Body of pancreas (tissue), 4 donors: ENCODE results near the gene PGC. TPM values are rescaled to one million over a fixed set of nuclear protein-coding genes. Genes with fewer than 3 reads are reported as not detected.

ENCODE experiments used
- ATAC-seq: fragments of 150-250 bp; one replicate; pipeline ENCODE4 v1.9.1; 2016
- DNase-seq, 4 donors: peaks; one replicate each; pipeline ENCODE4 v3.0.0-alpha.2; 2019
- H3K27ac ChIP-seq, 4 donors: fragments of 200-600 bp; sonication (generic); 1 replicate in 3 of 4; 2 replicates in 1 of 4; pipeline versions ENCODE4 v1.5.1 to v1.6.1; 2016 to 2019; ENCODE audit warnings: mild to moderate bottlenecking in 1 of 4, mixed read lengths in 1 of 4, moderate library complexity in 1 of 4
- H3K27me3 ChIP-seq, 2 donors: fragments of 200-600 bp; sonication (generic); one replicate each; pipeline ENCODE4 v1.6.0; 2016; ENCODE audit warnings: mild to moderate bottlenecking in 1 of 2
- H3K36me3 ChIP-seq, 2 donors: fragments of 200-600 bp; sonication (generic); replicated peaks in 1 of 2; 2 replicates each; pipeline ENCODE4 v1.5.1; 2016; ENCODE audit warnings: low read depth in 2 of 2; ENCODE audit not compliant: insufficient read depth in 1 of 2
- H3K4me1 ChIP-seq: fragments of 200-600 bp; sonication (generic); one replicate; pipeline ENCODE4 v1.6.0; 2016
- H3K4me3 ChIP-seq, 2 donors: fragments of 200-600 bp; sonication (generic); 1 replicate in 1 of 2; 2 replicates in 1 of 2; pipeline ENCODE4 v1.5.1; 2016 to 2019
- H3K9me3 ChIP-seq, 3 donors: fragments of 200-600 bp; sonication (generic); 1 replicate in 2 of 3; 2 replicates in 1 of 3; pipeline ENCODE4 v1.5.1; 2016
- POLR2A ChIP-seq, 3 donors: fragments of 450-650 bp; IDR thresholded peaks; one replicate each; pipeline ENCODE4 v1.6.1; 2016; ENCODE audit warnings: antibody characterized with exemption in 3 of 3, mild to moderate bottlenecking in 2 of 3
- WGBS, 2 donors: methylation state at CpG; one replicate each; pipeline ENCODE4 v1.1.5; 2017; 5-methylcytosine and 5-hydroxymethylcytosine counted together
- intact Hi-C: fragments of 100-400 bp; cut with DNase I; formaldehyde crosslinking; loops from one replicate; pipeline ENCODE4 v1.15.1; 2023
- total RNA-seq, 2 donors: library from RNA; depleted of rRNA; stranded (reverse); fragments of >200 nt; gene quantifications; one replicate each; pipeline ENCODE4 v1.1.0, GENCODE V29; 2016
- TF ChIP-seq, protein P1 (sequence below), 7 experiments: fragments of 450-650 bp in 4 of 7; fragments of 200-600 bp in 3 of 7; sonication (generic) in 3 of 7; IDR thresholded peaks; one replicate each; pipeline ENCODE4 v1.5.1; 2016 to 2019; ENCODE audit warnings: antibody characterized with exemption in 7 of 7

Gene PGC
- total RNA-seq, 2 donors from 2014 or later = 48.8 to 91.1 TPM

DNA sequence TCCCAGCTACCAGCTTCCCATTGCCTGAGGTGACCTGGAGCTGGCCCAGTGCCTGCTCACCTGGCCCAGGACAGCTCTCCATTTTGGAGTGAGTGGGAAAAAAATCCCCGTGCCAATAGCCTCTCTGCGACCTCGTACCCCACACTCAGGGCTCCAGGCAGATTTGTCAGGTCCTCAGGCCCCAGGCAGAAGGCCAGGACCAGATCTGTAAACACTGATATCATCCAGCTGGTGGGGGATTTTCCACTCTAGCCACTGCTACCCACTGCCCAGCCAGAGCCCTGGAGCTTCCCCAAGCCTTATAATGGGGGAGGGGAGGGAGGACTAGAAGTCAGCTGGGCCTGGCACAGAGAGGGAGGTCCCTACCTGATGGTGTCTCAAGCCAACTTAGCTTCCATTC, 1.3 kb upstream of the PGC start:
- no peak for TF ChIP-seq POLR2A (IDR thresholded peaks at IDR 0.05)
- TF ChIP-seq, protein P1, sequence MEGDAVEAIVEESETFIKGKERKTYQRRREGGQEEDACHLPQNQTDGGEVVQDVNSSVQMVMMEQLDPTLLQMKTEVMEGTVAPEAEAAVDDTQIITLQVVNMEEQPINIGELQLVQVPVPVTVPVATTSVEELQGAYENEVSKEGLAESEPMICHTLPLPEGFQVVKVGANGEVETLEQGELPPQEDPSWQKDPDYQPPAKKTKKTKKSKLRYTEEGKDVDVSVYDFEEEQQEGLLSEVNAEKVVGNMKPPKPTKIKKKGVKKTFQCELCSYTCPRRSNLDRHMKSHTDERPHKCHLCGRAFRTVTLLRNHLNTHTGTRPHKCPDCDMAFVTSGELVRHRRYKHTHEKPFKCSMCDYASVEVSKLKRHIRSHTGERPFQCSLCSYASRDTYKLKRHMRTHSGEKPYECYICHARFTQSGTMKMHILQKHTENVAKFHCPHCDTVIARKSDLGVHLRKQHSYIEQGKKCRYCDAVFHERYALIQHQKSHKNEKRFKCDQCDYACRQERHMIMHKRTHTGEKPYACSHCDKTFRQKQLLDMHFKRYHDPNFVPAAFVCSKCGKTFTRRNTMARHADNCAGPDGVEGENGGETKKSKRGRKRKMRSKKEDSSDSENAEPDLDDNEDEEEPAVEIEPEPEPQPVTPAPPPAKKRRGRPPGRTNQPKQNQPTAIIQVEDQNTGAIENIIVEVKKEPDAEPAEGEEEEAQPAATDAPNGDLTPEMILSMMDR (IDR thresholded peaks at IDR 0.05) = no peak
- Histone ChIP-seq H3K27ac (no peak overlapping the region), H3K9me3 (no peaks in the 10 kb centered on the region), H3K27me3 (no peaks in the 10 kb centered on the region), H3K4me3 (no peak overlapping the region), H3K4me1 (peaks cover 11% of the 10 kb centered on the region), H3K36me3 (no peaks in the 10 kb centered on the region)
- DNase-seq = peak in 1 of 4 donors; percentile 46
- intact Hi-C loops = no loop called here
- WGBS, 2 donors = 18 to 20% methylated on average over 3 of the region's 3 CpGs
- peak; percentile 47 for ATAC-seq

DNA sequence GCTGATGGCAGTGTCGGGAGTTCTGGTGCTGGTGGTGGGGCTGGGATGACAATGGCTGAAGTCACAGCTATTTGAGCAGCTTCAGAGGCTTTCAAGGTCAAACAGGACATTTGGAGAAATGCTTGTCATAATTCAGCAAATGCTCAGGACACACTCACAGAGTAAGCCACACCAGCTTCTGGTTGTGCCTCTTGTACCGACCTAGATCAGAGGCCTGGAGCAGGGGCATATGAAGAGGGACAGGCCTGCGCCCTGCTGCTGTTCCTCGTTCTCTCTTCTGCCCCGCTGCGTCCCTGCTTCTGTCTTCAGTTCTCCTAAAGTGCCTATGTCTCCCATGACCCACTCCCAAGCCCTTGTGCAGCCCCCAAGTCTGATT, 893 bp upstream of the PGC start:
- Histone ChIP-seq H3K27ac (no peak overlapping the region), H3K9me3 (no peaks in the 10 kb centered on the region), H3K4me3 (no peak overlapping the region), H3K4me1 (peaks cover 11% of the 10 kb centered on the region), H3K36me3 (no peaks in the 10 kb centered on the region), H3K27me3 (no peaks in the 10 kb centered on the region)
- ATAC-seq (no peak), DNase-seq (no peak)
- 77 to 86% methylated on average over 6 of the region's 6 CpGs for WGBS, 2 donors
- TF ChIP-seq, protein P1 (IDR thresholded peaks at IDR 0.05) = no peak
- no peak for TF ChIP-seq POLR2A (IDR thresholded peaks at IDR 0.05)
- intact Hi-C loops = no loop called here

DNA sequence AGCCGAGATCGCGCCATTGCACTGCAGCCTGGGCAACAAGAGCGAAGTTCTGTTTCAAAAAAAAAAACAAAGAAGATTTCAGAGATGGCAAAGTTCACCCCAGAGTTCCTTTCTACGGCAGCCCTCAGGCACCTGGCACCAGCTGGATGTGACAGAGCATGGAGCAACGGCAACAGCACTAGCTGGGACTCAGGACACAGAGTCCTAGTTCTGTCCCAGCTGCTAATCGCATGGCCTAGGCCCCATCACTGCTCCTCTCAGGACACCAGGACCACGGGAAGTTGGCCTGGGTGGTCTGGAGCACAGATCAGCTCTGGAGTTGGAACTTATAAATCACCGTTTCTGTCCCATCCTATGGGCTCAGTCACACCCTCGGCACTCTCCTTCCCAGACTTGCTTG, 1.1 kb downstream of the PGC start:
- Histone ChIP-seq H3K27me3 (no peaks in the 10 kb centered on the region), H3K4me3 (no peak overlapping the region), H3K27ac (no peak overlapping the region), H3K36me3 (no peaks in the 10 kb centered on the region), H3K9me3 (no peaks in the 10 kb centered on the region), H3K4me1 (peaks cover 11% of the 10 kb centered on the region)
- no peak for ATAC-seq
- TF ChIP-seq POLR2A (IDR thresholded peaks at IDR 0.05) = no peak
- TF ChIP-seq, protein P1 (IDR thresholded peaks at IDR 0.05) = no peak
- no peak for DNase-seq
- WGBS, 2 donors = 91 to 93% methylated on average over 10 of the region's 10 CpGs
- intact Hi-C loops = no loop called here

DNA sequence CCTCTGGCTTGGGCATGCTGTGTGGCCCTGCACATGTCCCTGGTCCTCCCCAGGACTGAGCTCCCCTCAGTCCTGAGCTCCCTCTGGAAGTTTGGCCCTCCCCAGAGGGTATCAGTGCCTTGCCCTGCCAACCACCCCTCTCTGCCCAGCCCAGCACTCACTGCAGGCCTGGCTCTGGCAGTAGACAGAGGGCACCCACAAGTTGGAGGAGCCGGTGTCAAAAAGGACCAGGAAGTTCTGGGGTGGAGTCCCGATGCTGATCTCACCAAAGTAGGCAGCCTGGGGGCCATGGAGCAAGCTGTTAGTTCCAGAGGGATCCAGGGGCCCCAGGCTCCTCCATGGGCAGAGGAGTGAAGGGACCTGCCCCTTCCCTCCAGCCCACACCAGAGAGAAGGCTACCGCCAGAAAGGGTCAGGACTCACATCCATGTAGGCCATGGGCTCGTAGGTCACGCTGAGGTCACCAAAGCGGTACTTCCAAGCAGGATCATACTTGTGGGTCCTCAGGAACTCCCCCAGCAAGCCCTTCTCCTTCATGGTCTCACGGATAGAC, 2.9 kb downstream of the PGC start:
- Histone ChIP-seq H3K4me1 (peaks cover 11% of the 10 kb centered on the region), H3K27ac (no peak overlapping the region), H3K27me3 (no peaks in the 10 kb centered on the region), H3K9me3 (no peaks in the 10 kb centered on the region), H3K36me3 (no peaks in the 10 kb centered on the region), H3K4me3 (no peak overlapping the region)
- intact Hi-C loops = no loop called here
- 85 to 88% methylated on average over 5 to 7 of the region's 7 CpGs for WGBS, 2 donors
- no peak for DNase-seq
- ATAC-seq = no peak
- TF ChIP-seq, protein P1 (IDR thresholded peaks at IDR 0.05) = no peak
- no peak for TF ChIP-seq POLR2A (IDR thresholded peaks at IDR 0.05)
